NT2/D1 (cell line): Measurements from ENCODE around the gene TAAR6.

Experiments used
- DNase-seq: peaks from one replicate; pipeline ENCODE4 v3.0.0-alpha.2; 2011; ENCODE audit warnings: low read depth, low spot score
- H3K27me3 ChIP-seq: 2 replicates; pipeline ENCODE4 v1.6.0; 2011; ENCODE audit warnings: mild to moderate bottlenecking; ENCODE audit not compliant: insufficient read length, insufficient read depth
- H3K36me3 ChIP-seq: 2 replicates; pipeline ENCODE4 v1.6.1; 2011; ENCODE audit warnings: mild to moderate bottlenecking, low read length, mixed read lengths; ENCODE audit not compliant: insufficient read depth, insufficient read length
- H3K4me1 ChIP-seq: 2 replicates; pipeline ENCODE4 v1.5.1; 2011; ENCODE audit not compliant: insufficient read depth, insufficient read length
- H3K4me3 ChIP-seq: 2 replicates; pipeline ENCODE4 v1.5.1; 2011; ENCODE audit warnings: low read depth; ENCODE audit not compliant: insufficient read length
- H3K9ac ChIP-seq: 2 replicates; pipeline ENCODE4 v1.6.0; 2011; ENCODE audit warnings: low read depth; ENCODE audit not compliant: insufficient read length
- H3K9me3 ChIP-seq: 2 replicates; pipeline ENCODE4 v1.5.1; 2011; ENCODE audit warnings: mild to moderate bottlenecking, low read length; ENCODE audit not compliant: insufficient read depth
- SUZ12 ChIP-seq: IDR thresholded peaks from 2 replicates; pipeline ENCODE4 v1.6.1; 2011; ENCODE audit not compliant: insufficient read length, insufficient read depth; ENCODE audit errors: extremely low read depth
- YY1 ChIP-seq: IDR thresholded peaks from 2 replicates; pipeline ENCODE4 v1.6.1; 2011; ENCODE audit not compliant: insufficient read length, insufficient read depth
- ZNF274 ChIP-seq: IDR thresholded peaks from 2 replicates; pipeline ENCODE4 v1.6.1; 2011; ENCODE audit warnings: mild to moderate bottlenecking, low read depth, low read length

Gene TAAR6

DNA sequence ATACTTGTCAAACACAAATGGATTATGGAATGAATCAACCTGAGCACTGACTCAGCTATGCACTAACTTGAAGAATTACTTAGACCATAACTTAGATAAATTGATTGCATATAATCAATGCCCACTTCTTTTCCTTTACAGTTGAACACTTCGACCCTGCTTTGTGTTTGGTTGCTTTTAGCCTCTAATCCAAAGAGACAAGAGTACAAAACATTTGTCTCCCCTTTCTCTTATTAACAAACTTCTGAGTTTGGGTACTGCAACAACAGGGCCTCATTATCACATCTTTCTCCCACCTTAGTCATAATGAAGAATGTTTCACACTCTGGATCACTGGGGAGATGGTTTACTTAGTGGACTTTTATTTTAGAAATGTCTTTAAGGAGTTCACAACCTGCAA is 2.6 kb upstream of the TAAR6 start:
- Histone ChIP-seq H3K9me3 (no peaks in the 10 kb centered on the region), H3K4me3 (no peak overlapping the region), H3K27me3 (no peaks in the 10 kb centered on the region), H3K9ac (no peak overlapping the region), H3K36me3 (no peaks in the 10 kb centered on the region), H3K4me1 (no peaks in the 10 kb centered on the region)
- TF ChIP-seq SUZ12 (no peak), ZNF274 (no peak), YY1 (no peak)
- DNase-seq, result no peak

DNA sequence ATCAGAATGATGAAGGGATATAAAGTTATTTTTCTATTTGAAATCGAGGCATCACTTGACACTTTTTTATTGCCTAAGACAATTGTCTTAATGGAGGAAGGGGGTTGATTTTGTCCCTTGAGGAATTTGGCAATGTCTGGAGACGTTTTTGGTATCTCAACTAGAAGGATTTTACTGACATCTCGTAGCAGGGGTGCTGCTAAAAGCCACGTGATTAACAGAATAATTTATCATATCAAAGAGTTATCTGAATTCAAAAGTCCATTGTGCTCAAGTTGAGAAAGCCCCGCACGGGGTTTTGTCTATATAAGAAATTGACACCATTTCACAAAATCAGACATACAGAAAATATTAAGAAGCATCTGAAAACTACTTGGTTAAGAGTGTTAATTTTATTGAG is 1.5 kb upstream of the TAAR6 start:
- TF ChIP-seq YY1 (no peak), ZNF274 (no peak), SUZ12 (no peak)
- Histone ChIP-seq H3K4me3 (no peak overlapping the region), H3K4me1 (no peaks in the 10 kb centered on the region), H3K9ac (no peak overlapping the region), H3K36me3 (no peaks in the 10 kb centered on the region), H3K9me3 (no peaks in the 10 kb centered on the region), H3K27me3 (no peaks in the 10 kb centered on the region)
- DNase-seq, result no peak

DNA sequence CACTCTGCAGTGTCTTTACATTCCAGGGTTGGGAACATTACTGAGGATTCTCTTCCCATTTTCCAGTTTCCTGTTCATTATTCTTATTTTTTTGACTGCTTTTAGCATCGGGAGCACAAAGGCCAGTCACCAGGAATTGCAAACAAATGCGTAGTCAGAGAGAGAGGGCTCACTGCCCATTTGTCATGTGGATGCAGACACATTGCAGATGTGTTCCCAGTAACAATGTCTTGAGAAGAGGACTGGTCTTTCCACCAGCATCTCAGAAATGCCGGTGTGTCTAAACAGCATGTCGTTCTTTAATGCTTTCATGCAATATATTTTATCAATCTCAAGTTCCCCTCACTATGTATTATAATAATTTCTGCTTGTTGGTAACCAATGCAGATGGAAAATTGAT is 952 bp upstream of the TAAR6 start:
- no peak overlapping the region for H3K4me3 ChIP-seq
- no peaks in the 10 kb centered on the region for H3K36me3 ChIP-seq
- no peaks in the 10 kb centered on the region for H3K4me1 ChIP-seq
- no peaks in the 10 kb centered on the region for H3K9me3 ChIP-seq
- no peak overlapping the region for H3K9ac ChIP-seq
- peak; percentile 11 for DNase-seq
- no peaks in the 10 kb centered on the region for H3K27me3 ChIP-seq
- TF ChIP-seq SUZ12 (no peak), YY1 (no peak), ZNF274 (no peak)

DNA sequence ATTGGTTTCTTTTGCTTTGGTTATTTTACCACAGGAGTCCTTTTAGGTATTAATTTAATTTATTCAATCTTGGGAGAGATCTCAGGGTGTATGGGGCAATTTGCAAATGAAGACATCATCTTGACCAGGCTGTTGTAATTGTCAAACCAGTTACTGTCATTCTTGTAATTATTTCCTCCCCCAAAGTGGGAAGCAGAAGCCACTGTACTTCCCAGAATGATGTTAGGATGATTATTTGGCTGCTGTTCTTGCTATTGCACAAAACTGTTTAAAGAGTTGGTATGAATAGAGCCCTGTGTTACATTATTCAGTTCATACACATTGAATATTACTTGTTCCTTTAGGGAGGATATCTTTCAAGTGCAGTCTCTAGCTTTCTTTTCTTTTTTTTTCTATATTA is 1.7 kb downstream of the TAAR6 start:
- DNase-seq, result no peak
- Histone ChIP-seq H3K9ac (no peak overlapping the region), H3K4me3 (no peak overlapping the region), H3K4me1 (no peaks in the 10 kb centered on the region), H3K27me3 (no peaks in the 10 kb centered on the region), H3K36me3 (no peaks in the 10 kb centered on the region), H3K9me3 (no peaks in the 10 kb centered on the region)
- TF ChIP-seq SUZ12 (no peak), ZNF274 (no peak), YY1 (no peak)

DNA sequence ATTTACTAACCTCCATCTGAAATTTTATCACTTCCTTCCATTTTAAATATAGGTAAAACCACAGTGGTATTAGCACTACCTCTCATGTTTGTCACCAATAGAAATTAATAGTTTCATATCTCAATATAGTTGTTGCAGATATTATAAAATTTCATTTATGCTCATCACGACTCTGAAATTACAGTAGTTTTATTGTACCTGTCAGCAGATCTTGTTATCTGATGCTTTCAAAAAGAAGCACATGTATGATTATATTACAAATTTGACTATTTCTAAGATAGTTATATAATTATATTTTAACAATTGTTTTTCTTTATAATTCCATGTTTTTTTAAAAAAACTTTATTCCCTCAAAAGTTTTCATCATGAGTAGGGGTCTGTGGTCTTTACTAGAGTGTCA is 14.6 kb downstream of the TAAR6 start:
- no peak overlapping the region for H3K4me3 ChIP-seq
- no peaks in the 10 kb centered on the region for H3K27me3 ChIP-seq
- no peaks in the 10 kb centered on the region for H3K4me1 ChIP-seq
- H3K9me3 ChIP-seq, result no peaks in the 10 kb centered on the region
- H3K36me3 ChIP-seq, result no peaks in the 10 kb centered on the region
- H3K9ac ChIP-seq, result no peak overlapping the region
- TF ChIP-seq YY1 (no peak), ZNF274 (no peak)
- DNase-seq, result no peak

DNA sequence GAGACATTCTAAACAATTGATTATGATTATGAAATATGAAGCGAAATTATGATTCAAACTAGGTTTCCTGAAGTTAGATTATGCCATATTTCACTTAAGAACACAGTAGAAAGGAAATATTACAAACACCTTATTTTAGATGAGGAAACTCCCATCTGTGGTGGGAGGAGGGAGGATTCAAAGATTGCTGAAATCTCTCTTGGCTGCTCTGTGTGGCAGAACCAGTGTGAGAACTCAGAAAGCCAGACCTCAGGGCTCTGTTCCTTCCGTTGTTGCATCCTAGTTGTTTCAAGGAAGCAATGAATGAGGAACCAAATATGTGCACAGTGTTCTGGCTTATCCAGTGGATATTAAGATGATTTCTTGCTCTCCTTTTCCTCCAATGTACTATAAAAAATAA is 17.3 kb downstream of the TAAR6 start:
- Histone ChIP-seq H3K9me3 (no peaks in the 10 kb centered on the region), H3K4me1 (no peaks in the 10 kb centered on the region), H3K9ac (no peak overlapping the region), H3K4me3 (no peak overlapping the region), H3K27me3 (no peaks in the 10 kb centered on the region), H3K36me3 (no peaks in the 10 kb centered on the region)
- DNase-seq, result no peak
- TF ChIP-seq ZNF274 (no peak), SUZ12 (no peak), YY1 (no peak)

DNA sequence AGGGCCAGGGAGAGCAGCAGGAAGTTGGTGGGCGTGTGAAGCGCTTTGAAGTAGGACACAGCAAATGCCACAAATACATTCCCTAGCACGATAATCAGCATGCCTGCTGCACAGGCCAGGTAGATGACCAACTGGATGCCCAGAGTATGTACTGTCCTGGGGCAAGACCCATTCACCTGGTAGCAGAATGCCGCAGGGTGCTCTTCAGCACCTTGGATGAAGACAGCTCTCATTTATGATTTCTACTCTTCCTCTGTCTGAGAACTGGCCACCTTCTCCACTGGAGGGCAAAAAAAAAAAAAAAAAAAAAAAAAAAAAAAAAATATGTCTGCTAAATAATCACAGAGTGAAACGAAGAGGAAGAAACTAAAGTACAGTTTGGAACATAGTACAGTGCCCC is 19.3 kb downstream of the TAAR6 start, which contains the start of gene TAAR5:
Gene TAAR5, minus strand, starts transcription at position 288 of the 400 bp plus-strand sequence. Its CDS starts 55 bp downstream, at position 233.
- Histone ChIP-seq H3K9ac (no peak within 1 kb of the TSS), H3K36me3 (no peaks in the 10 kb centered on the region)
- TF ChIP-seq YY1, result no peak
- TF ChIP-seq SUZ12, result no peak
- no peak for TF ChIP-seq ZNF274

DNA sequence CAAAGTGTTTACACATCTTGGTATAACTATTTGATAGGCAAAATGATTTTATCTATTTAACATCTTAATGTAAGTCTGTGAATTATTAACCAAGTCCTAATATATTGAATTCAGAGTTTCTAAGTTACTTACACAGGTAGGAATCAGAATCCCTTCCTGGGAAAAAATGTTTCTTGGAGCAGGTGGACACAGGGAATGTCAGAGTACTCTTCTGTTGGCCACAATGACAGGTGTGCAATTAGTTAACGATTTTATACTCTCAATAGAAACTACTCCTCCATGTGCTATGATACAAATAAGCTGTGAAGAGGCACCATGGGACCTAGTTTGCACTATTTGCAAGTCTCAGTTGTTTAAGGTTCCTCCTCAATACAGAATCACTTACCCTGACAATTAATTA is 20.2 kb downstream of the TAAR6 start:
- TF ChIP-seq ZNF274, result no peak
- no peak for TF ChIP-seq SUZ12
- TF ChIP-seq YY1, result no peak
- H3K4me1 ChIP-seq, result no peaks in the 10 kb centered on the region
- H3K27me3 ChIP-seq, result no peaks in the 10 kb centered on the region
- H3K9ac ChIP-seq, result no peak overlapping the region
- DNase-seq, result no peak
- no peak overlapping the region for H3K4me3 ChIP-seq
- H3K36me3 ChIP-seq, result no peaks in the 10 kb centered on the region
- no peaks in the 10 kb centered on the region for H3K9me3 ChIP-seq

More for the DNA sequence above, 19.3 kb downstream of the TAAR6 start, which contains the start of gene TAAR5:
- no peak for DNase-seq
- Histone ChIP-seq H3K9me3 (no peaks in the 10 kb centered on the region), H3K27me3 (no peaks in the 10 kb centered on the region), H3K4me1 (no peaks in the 10 kb centered on the region), H3K4me3 (no peak within 1 kb of the TSS)
